NCI-H1436 treated with DMSO at 0.1 percent for 48 hours (cell line): ENCODE data around the gene VAMP8.
A peak's percentile ranks its signal among the peaks of the same experiment; 100 is the strongest.
"Not testable (repeated sequence)": the region's sequence is repeated elsewhere in the genome, so short reads cannot be mapped to it uniquely, and the experiment has no call there.

ENCODE experiments used
- DNase-seq: peaks from one replicate; lab custom pipeline; 2025; lab: John Stamatoyannopoulos, UW

VAMP8 gene

DNA sequence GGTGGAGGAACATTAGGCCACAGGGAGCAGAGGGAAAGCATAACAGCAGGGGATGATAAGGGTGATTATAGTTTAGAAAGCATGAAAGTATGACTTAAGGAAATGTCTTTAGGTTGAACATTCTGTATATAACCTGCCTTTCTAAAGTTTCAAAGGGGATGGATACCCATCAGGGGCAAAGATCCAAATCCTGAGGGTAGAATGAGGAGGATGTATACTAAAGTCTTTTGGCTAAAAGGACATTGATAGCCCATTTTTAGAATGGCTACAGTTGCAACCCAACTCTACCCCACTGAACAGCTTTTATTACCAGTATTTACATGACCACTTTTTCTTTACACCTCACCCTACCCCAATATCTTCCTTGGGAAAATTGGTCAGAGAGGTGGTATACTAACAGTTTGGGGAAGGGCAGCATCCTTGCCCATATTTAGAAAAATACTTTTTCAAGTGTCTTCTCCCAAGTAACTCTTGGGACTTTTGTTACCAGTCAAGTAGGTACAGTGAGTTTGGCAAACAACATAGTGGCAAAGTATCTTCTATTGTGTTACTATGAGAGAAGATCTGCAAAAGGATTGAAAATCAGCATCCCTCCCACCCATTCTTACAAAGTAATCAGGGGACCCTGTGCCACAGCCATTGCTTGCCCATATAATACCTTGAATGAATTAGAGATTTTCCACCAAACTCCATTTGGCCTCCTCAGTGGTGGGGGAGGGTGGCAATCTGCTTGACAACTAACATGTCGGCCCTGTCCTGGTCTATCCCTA, 30.1 kb upstream of the VAMP8 start:
- no peak for DNase-seq

DNA sequence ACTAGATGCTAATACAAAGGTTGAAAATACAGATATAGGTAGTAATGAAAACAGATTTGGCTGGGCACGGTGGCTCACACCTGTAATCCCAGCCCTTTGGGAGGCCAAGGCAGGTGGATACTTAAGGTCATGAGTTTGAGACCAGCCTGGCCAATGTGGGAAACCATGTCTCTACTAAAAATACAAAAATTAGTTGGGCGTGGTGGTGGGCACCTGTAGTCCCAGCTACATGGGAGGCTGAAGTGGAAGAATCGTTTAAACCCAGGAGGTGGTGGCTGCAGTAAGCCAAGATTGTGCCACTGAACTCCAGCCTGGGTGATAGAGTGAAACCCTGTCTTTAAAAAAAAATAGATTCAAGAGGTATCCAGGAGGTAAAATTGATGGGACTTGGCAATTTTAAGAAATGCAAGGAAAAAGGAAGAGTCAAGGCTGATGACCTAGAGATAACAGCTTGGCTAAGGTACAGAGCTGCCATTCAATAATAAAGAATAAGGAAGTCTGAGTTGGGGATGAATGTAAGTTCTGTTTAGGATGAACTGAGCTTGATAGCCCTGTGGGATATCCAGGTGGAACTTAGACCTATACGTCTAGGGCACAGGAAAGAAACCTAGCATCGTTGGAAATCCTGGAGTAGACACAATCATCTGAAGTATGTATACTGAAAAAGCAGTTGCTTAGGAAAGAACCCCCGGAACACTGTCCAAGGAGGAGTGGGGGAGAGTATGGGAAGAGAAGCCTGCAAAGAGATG, 29.4 kb upstream of the VAMP8 start:
- DNase-seq, result no peak

DNA sequence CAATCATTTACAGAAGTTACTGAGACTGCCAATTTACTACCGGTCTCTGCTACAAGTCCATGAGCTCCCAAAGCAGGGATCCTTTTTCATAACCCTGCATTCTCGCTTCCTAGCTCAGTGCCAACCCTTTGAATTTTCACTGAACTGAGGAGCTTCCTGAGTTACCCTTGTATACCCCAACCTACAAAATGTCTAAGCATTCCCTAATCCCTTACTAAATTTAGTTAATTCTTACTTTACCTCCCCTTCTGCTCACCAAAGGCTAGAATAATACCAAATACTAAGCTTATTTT, 28.8 kb upstream of the VAMP8 start:
- DNase-seq, result no peak

DNA sequence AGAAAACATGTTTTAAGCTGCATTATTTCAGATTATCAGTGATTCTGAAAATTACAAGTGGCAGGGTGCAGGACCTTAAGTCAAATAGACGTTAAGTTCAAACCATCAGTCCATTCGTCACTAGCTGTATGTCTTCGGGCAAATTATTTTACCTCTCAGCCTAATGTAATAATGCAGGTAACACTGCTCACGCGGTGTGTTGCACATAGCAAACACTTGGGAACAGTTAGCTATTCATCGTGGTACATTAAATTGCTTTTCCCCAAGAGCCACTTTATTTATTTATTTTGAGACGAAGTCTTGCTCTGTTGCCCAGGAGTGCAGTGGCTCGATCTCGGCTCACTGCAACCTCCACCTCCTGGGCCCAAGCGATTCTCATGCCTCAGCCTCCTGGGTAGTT, 28.3 kb upstream of the VAMP8 start:
- DNase-seq, result no peak

DNA sequence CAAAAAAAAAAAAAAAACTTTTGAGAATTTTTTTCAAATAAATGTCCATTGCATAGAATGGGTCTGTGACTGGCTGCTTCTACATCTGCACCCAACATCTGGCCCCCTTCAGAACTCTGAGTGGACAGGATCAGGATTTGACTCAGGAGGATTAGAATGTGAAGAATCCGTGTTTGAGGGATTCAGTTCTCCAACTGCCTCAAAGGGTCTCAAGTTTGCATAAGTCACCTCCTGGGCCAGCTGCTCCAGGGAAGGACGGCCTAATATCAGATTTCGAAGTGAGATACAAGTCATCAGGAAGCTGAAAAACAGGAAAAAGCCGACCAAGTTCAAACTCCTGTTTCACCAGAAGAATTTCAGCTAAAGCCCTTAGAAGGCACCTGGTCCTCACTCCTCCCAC, 27.6 kb upstream of the VAMP8 start:
- DNase-seq, result no peak

DNA sequence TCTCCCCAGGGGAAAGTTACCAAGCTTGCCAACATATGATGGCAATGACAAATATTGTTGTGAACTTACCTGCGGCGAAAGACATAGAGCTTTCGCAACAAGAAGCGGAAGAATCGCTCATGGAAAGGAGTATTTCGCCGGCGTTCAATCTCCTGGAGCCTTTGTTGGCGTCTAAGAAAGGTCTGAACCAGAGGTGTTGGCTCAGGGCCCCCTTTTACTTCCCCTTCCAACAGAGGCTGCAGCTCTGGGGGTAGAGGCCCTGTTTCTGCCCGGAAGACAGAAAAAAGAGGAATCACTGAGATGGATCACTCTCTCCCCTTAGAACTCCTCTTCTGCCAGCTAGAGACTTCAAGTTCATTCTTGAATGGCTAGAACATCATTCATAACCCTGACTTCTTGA, 26.9 kb upstream of the VAMP8 start:
- DNase-seq, result no peak

DNA sequence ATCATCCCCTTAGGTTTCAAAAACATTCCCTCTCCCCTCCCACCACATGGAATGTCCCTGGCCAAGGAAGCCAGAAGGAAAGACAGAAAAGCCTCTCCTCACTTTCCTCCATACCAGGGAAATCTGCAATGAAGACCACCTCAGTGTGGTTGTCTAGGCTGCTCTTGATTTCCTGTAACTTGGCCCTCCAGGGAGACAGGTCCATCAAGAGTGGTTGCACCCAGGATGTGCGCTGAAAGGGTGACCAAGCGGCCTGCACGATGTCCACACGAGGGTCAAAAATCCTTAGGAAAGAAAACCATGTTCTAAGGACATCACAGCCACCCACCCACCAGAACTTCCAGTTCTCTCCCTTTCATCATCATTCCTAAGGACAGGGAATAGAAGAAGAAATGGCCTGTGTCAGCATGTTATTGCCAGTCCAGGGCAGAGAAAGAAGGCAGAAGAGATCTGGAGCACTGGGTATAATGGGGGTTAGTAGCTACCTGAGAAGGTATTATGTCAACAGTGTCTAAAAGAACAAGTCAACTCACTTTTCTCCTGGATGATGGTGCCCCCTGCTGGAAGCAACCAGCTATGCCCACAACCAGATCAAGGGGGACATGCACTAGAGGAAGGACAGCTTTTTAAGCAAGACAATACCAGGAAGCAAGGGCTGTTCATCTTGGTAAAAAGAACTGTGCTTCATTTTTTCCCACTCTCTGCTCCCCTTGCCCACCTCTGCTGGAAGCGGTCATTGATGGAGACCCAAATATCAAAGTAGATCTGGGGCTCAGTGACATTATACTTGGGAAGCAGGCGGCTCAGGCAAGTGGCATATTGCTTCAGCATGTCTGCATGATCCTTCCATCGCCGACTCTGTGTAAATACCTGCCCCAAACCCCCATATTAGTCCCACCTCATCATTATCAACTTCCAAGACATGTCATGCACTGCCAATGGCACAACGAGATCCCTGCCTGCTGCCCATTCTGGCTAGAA, 25.4 kb upstream of the VAMP8 start:
- peak; percentile 21 for DNase-seq

DNA sequence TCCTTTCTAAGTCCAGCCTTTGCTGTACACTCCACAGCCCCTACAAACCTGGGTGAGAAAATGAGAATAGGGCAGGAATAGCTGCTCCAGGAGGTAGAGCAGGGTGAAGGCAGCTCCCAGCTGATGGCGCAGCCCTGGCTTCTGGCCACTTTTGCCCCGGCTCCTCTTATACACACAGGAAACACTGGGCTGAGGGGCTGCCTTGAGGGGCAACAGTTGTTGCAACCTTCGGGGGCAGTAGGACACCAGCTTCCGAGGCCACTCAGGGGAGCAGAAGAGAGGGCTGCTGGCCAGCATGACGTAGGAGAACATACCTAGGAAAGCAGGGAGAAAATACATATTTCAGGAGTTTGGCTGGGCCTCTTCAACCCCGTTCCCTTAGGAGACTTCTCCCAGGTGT, 24.2 kb upstream of the VAMP8 start:
- no peak for DNase-seq

DNA sequence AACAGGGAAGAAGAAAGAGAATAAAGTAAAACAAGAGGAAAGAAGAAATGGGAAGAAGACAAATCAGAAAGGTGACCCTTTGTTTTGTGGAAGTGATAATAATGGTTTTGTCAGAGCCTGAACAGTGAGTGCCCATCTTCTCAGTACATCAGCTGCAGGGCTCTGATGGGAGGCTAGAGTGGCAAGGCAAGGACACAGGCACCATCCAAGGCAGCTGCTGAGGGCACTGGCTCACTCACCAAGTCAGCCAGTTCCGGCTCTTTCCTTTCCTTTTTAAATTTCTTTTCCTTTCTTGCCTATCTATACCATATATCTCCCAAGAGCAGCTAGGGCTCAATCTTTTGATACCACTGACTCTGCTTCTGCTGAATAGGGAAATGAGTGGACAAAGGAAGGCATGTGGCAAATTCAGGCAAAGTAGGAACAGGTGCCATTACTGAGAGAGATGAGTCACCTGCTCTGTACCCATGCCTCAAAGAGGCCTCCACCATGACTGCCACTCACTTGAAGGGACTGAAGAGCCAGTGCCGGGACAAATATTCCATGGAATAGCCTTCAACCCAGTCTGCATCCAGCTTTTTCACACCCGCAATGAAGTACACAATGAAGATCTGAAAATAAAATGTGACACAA, 22.3 kb upstream of the VAMP8 start:
- DNase-seq, result no peak

DNA sequence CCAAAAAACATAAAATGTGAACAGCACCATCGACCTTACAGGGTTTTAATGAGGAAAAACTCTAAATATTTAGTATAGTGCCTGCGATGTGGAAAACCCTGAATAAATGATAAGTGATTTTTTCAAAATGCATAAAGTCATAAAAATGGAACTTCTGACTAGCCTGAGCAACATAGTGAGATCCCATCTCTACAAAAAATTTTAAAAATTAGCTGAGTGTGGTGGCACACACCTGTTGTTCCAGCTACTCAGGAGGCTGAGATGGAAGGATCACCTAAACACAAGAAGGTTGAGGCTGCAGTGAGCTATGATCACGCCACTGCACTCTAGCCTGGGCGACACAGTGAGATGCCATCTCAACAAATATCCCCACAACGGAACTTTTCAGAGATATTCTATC, 20.3 kb upstream of the VAMP8 start:
- DNase-seq, result no peak

DNA sequence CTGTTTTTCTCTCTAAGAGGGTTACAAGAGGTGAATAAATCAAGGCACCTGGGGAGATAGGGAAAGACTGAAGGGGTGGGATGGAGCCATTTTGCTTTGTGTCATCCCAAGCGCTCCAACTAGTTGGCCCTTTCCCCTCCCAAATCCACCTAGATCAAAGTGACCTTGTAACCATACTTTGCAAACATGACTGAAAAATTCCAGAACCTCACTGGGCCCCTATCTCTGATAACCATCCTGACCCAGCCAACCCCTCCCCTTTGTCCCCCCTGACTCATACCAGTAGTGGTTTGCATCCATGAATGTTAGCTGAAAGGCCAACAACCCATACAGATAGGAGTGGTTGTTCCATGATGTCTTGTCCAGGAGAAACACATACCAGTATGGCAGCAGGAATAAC, 19.2 kb upstream of the VAMP8 start:
- no peak for DNase-seq

DNA sequence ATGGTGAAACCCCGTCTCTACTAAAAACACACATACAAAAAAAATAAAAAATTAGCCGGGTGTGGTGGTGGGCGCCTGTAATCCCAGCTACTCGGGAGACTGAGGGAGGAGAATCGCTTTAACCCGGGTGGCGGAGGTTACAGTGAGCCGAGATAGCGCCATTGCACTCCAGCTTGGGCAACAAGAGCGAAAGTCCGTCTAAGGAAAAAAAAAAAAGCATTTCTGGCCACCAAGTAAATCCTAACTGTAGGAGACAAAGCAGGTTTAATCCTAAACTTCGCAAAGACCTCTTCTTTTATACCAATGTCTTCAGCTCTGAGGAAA, 17.0 kb upstream of the VAMP8 start:
- not testable (repeated sequence) for DNase-seq

DNA sequence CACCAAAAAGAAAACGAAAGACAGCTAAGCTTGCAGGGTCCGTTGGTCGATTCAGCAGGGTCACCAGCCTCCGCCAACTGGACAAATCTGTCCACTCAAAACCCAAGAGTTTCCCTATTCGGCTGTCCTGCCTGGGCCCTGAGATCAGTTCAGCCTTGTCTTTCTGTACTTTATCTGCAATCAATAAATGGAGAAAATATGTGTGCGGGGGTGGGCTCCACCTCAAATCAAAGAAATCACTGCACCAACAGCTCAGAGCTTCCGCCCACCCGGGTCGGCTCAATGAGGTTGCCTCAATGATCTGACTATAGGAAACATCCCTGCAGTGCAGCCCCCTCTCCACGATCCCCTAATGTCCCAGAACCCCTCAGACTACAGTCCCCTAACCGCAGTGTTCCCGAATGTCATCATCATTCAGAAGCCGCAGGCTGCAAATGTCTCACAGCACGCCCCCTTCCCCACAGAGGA, 16.5 kb upstream of the VAMP8 start:
- no peak for DNase-seq

DNA sequence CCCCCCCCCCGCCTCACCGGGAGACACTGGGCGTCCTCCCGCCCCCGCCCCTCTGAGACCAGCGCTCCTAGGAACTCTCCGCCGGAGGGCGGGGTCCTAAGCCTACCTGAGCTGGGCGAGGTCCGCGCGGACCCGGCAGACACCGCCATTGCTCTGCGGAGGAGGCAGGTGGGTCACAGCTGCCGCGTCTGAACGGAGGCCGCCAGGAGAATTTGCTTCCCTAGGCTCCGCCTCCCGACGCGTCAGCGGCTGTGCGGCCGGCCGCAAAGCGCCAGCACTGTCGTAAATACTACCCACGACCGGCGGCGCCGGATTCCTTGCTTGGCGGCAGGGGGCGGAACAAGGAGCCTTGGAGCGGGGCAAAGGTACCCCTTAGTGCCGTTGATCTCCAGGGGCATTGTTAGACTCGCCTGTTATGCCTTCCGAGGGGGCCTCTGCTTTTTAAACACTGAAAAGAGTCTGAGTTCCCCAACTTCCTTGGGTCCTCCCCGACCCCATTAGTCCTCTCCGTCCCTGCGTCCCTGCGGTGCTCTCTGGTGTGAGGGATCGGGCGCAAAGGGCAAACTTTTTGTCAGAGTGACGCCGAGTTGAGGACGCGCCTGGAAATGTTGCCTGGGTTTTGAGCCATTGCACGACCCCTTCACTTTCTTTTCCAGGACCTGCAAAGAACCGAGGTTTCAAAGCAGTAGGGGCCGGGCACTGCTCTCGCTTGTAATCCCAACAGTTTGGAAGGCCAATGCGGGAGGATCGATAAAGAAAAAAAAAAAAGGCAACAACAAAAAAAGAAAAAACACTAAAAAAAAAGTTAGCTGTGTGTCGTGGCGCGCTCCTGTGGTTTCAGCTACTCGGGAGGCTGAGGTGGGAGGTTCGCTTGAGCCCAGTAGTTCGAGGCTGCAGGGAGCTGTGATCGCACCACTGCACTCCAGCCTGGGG, 15.8 kb upstream of the VAMP8 start, which contains the start of gene GGCX:
TSS of gene GGCX (minus strand) at position 214 of the 933 bp plus-strand sequence. CDS start at position 149, 65 bp downstream.
- DNase-seq, result peak; percentile 80

DNA sequence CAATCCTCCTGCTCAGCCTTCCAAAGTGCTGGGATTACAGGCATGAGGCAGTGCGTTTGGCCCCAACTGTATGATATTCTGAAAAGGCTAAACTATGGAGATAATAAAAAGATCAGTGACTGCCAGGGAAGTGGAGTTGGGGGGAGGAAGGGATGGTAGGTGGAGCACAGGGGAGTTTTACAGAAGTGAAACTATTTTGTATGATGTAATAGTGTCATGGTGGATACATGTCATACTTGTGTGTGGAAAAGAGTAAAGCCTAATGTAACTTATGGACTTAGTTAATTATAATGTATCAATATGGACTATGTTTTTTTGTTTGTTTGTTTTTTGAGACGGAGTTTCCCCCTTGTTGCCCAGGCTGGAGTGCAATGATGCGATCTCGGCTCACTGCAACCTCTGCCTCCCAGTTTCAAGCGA, 13.2 kb upstream of the VAMP8 start:
- no peak for DNase-seq

DNA sequence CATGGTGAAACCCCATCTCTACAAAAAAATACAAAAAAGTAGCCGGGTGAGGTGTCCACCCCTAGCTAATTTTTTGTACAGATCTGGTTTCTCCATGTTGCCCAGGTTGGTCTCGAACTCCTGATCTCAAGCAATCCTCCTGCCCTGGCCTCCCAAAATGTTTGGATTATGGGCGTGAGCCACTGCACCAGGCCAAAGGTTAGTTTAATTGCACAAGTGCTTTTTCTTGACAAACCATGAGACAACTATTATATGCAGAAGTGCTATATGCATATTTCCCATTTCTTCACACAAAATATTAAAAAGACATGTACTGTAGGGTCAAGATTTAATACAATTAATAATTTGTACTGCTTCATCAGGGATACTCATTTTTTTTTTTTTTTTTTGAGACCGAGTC, 11.1 kb upstream of the VAMP8 start:
- DNase-seq, result no peak

DNA sequence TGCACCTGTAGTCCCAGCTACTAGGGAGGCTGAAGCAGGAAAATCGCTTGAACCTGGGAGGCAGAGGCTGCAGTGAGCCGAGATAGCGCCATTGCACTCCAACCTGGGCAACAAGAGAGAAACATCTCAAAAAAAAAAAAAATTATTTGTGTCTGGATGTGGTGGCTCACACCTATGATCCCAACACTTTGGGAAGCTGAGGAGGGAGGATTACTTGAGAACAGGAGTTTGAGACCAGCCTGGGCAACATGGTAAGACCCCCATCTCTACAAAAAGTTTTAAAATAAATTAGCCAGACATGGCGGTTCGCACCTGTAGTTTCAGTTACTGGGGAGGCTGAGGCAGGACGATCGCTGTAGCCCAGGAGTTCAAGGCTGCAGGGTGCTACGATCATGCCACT, 1.6 kb upstream of the VAMP8 start:
- DNase-seq, result no peak

DNA sequence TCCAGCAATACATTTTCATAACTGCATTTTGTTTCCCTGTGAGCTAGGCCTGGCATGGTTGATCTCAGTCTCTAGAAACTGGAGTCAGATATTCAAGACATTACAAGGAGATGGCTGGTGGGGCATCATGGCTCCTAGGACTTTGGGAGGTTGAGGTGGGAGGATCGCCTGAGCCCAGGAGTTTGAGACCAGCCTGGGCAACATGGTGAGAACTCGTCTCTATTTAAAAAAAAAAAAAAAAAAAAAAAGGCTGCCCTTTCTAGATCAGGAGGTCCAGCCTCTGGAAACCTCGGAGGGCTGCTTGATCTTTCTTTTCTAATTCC, 362 bp upstream of the VAMP8 start:
- DNase-seq, result no peak

DNA sequence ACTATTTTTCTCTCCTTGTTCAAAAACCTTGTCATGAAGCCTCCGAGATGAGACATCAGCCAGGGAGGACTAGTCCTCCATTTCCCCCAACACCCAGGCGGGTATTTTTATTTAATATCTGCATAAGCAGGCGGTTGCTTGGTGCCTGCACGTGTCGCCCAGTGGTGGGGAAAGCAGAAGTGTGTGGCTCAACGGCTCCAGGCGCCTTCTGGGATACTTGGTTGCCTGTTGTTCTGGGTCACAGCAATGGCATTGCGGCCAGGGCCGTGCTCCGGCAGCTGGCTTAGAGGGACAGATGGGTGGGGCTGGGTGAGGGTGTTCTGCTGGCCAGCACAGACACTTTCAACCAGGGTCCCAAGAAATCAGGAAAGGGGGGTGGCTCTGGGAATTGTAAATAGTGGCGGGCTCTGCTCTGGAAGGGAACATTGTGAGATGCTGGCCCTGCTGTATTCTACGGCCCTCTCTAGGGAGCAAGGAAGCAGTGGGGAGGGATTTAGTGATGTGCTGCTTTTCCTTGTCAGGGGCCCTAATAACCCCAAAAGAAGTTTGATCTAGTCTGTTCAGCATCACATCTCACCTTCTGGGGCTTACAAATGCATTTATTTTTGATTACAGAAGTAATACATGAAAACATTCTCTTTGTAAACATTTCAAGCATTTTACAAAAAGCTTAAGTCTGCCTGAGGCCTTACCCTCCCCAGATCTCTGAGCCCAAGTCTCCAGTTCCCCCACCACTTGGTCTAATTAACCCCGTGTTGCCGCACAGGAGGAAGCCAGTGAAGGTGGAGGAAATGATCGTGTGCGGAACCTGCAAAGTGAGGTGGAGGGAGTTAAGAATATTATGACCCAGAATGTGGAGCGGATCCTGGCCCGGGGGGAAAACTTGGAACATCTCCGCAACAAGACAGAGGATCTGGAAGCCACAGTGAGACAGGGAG, 1.1 kb downstream of the VAMP8 start:
- DNase-seq, result no peak
